Activated CD8-positive, alpha-beta memory T cell treated with anti-CD3 and anti-CD28 coated beads for 24 hours (primary cell): ENCODE measurements around the gene ST3GAL3.

Experiments
- DNase-seq: peaks from one replicate; pipeline ENCODE4 v3.0.0-alpha.2; 2020

The ST3GAL3 gene, protein sequence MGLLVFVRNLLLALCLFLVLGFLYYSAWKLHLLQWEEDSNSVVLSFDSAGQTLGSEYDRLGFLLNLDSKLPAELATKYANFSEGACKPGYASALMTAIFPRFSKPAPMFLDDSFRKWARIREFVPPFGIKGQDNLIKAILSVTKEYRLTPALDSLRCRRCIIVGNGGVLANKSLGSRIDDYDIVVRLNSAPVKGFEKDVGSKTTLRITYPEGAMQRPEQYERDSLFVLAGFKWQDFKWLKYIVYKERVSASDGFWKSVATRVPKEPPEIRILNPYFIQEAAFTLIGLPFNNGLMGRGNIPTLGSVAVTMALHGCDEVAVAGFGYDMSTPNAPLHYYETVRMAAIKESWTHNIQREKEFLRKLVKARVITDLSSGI

DNA sequence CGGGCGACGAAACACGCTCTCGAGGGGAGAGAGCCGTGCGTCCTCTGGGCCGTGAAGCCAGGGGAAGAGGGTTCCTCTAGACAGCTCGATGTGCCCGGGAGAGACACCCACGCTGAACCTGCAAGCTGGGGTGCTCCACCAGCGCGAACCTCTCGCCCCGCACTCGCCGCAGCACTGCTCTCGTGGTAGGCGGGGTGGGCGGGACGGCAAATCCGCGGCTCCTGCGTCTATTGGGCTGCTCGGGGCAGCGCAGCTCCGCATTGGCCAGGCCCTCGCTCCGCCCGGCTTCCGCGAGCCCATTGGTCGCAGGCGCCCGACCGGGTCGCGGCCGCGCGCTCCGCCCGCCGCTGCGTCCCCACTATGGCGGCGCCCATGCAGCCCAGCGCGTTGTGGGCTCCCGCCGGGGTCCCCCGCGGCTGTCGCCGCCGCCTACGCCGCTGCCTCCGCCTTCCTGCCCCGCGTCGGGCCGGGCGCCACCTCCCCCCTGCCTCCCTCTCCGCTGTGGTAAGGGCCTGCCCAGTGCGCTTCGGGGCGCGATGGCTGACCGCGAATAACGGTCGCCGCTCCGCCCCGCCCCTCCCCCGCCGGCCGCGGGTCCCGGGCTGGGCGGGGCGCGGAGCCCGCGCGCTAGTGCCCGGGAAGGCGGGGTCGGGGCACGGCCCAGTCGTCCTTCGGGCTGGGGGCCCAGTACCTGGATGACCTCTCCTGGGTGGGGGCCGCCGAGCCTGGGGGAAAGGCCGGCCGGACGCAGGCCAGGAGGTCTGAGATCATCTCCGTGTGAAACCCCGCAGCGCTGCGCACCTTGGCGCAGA is at the start of gene ST3GAL3:
TSS of gene ST3GAL3 (plus strand) at position 347 of the 812 bp plus-strand sequence. CDS start 28,727 bp downstream, outside the sequence.
- DNase-seq: peak; percentile 94

DNA sequence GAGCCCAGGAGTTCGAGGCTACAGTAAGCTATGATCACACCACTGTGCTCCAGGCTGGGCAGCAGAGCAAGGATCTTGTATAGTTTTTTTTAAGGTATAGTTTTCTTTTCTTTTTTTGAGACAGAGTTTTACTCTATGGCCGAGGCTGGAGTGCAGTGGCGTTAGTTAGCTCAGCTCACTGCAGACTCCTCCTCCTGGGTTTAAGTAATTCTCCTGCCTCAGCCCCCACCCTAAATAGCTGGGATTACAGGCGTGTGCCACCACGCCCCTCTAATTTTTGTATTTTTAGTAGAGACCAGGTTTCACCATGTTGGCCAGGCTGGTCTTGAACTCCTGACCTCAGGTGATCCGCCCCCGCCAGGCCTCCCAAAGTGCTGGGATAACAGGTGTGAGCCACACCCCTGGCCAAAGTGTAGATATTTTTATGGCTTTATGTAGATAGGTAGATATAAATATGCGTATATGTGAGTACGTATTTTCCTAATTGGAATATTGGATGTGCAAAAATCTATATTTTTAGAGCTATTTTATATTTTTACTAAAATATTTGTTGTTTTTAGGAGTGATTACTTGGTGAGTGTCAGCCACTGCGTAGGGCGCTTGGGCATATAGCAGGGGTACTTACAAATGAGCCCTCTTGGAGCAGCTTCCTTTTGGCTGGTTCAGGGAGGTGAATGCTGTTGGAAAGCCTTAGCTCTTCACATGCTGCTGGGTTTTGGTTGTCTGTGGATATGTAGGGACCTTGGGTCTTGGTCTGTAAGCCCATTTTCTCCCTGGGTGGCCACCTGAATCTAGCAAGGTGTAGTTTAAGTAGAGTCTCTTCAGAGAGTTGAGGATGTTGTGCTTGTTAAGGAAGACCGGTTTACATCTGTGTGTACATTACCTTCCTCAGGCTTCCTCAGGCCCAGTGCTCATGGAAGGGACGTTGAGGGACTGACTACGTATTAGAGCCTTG is 47.8 kb upstream of the ST3GAL3 start:
- no peak for DNase-seq

DNA sequence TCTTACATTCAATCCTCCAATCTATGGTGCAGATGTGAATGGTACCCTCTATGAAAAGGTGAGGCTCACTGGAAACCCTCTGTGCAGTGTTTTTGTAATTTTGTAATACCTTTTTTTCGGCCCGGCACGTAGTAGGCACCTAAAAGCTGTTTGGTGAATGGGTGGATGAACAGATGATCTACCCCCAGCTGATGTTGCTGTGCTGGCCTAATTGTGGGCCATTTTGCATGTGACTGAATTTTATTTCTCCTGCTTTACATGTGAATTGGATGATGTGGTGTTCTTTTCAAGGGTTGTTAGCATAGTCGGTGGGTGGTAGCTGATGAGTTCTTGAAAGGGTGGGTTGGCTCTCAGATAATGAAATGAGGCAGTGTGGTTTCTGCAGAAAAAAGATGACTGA is 47.0 kb upstream of the ST3GAL3 start:
- no peak for DNase-seq

DNA sequence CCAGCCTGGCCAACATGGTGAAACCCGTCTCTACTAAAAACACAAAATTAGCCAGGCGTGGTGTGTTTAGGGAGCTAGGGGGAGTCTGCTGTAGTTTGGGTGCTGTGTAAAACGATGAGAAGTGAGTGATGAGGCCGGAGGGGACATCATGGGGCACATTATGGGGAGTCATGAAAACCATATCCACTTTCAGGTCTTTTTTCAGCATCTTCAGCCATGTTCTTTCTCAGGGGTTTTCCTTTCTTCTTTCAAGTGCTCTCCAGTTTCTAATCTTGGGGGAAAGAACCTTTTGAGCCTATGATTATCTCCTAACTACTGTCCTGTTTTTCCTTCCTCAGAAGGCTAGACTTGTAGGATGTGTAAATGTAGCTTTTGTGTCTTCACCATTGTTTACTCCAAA is 43.0 kb upstream of the ST3GAL3 start:
- no peak for DNase-seq

DNA sequence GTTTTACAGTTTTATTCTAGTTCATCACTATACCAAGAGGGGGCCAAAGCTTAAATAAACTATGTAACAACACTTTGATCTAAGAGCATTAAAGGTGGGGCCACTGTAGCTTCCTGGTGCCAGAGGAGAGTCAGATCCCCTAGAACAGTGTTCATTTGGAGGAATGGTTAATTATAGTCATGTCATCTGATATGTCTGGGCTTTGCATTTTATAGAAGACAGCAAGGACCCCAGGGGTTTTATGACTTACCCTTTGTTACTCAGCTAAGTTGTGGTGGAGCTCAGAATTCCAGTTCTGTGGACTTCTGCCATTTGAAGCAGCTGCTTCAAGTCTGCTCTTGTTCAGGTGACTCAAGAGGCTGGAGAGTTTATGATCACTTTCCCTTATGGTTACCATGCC is 40.7 kb upstream of the ST3GAL3 start:
- DNase-seq: no peak

DNA sequence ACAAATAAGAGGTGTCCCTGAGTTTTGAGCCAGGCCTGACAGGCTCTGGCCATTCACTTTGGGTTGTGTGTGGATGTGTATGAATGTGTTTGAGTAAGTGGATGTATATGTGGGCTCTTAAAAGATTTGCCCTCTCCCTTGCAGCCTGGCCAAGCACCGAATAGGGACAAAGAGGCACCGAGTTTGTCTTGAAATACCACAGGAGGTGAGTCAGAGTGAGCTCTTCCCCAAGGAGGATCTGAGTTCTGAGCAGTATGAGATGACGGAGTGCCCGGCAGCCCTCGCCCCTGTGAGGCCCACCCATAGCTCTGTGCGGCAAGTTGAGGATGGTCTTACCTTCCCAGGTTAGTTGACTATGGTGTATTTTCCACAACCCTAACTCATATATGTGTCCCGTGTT is 38.4 kb upstream of the ST3GAL3 start:
- DNase-seq: no peak

DNA sequence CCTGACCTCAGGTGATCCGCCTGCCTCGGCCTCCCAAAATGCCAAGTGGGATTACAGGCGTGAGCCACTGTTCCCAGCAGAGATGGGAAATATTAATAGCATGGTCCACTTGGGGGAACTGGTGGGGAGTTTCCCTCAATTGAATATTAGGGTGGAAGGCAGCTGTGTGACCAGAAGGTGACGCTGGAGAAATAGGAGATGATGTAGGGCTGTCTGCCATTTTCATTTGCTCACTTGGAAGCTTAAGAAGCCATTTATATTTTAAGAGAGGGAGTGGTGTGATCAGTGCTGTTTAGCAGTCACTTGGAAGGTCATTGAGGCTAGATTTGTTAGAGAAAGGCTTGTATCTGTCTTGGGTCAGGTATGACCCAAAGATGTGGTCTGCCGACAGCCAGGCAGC is 37.5 kb upstream of the ST3GAL3 start:
- no peak for DNase-seq

DNA sequence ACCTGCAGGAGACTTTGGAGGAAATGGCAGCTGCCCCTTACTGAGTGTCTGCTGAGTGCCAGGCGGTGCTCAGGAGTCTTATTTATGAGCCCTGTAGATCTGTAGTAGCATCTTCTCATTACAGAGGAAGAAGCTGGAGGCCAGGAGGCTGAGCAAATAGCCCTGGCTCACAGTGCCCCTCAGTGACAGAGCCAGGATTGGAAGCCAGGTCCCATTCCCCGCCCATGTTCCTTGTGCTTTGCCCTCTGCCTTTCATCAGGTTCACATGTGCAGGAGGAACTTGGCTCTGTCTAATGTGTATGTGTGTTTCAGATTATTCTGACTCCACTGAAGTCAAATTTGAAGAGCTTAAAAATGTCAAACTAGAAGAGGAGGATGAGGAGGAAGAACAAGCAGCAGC is 36.1 kb upstream of the ST3GAL3 start:
- no peak for DNase-seq

DNA sequence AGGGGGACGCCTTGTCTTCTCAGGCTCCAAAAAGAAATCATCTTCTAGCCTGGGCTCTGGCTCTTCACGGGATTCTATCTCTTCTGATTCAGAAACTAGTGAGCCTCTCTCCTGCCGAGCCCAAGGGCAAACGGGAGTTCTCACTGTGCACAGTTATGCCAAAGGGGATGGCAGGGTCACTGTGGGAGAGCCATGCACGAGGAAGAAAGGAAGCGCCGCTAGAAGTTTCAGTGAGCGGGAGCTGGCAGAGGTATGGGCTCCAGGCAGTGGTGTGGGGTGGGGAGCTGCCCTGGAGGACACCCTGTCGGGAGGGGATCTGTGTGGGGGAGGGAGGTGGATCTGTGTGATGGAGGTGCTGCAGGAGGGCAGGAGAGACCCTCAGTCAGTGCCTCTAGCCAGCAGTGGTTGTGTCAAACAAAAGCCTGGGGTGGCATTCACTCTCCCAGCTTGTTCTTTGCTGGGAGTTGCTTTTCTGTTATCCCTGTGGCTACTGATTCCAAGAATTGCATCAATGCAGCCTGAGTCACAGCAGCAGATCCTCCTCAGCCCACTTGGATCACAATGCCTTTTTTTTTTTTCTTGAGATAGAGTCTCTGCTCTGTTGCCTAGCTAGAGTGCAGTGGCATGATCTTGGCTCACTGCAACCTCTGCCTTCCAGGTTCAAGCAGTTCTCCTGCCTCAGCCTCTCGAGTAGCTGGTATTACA is 35.6 kb upstream of the ST3GAL3 start:
- no peak for DNase-seq

DNA sequence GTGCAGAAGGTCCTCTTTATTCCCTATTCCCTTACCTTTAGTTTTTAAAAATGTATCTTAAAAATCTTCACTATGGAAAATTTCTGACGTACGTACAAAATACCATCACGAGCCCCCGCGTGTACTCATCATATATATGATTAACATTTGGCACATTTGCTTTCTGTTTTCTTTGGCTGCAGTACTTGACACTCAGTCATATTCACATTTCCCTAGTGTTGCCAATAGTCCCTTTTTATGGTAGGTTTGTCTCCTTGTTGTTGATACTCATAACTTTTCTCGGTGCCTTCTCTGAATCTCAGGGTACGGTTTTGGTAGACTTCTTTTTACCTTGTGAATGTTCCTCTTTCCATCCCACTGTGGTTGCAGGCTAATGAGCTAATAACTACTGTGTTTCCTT is 34.1 kb upstream of the ST3GAL3 start:
- DNase-seq: no peak

DNA sequence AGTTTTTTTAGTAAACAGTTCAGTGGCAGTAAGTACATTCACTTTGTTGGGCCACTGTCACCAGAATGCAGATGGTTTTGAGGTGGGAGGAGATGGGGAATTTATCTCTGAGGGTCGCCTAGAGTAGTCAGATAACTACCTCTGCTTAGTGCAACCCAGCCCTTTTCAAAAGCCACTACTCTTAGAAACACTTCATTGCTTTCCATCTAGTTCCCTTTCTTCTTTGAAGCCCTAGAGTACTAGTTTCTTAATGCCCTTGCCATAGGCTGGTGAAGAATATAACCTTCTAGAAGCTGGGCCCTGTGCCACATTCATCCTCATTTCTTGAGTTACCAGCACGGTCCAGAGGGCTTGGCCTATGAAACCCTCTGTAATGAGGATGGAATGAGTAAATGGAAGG is 28.4 kb upstream of the ST3GAL3 start:
- no peak for DNase-seq

DNA sequence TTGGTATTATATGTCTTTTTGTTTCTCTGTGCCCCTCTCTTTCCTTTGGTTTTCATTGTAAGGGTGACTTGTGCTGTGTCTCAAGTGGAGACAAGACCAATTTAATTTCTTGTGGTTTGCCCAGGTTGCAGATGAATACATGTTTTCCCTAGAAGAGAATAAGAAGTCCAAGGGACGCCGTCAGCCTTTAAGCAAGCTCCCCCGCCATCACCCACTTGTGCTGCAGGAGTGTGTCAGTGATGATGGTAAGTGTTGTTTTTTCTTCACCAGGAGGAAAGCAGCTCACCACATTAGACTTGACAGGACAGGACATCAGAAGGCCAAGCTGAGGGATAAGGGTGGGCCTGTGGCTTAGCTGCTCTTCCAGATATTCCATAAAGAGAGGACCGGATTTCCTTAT is 23.8 kb upstream of the ST3GAL3 start:
- no peak for DNase-seq

DNA sequence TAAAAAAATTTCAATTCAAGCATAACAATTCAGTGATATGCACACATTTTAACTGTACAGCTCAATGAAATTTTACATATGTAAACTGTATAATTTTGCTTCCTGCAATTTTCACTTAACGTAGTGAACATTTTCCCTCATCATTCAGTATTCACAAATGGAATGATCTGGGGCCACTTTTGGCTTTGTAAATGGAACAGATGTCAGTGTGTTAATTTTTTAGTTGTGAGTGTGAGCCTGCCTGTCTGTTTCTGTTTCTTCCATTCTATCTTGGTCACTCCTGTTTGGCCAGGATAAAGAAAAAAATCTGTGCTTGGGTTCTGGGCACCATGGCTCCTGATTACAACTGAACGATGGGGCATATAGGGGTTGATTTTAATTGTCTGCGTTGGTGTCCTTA is 20.5 kb upstream of the ST3GAL3 start:
- no peak for DNase-seq

DNA sequence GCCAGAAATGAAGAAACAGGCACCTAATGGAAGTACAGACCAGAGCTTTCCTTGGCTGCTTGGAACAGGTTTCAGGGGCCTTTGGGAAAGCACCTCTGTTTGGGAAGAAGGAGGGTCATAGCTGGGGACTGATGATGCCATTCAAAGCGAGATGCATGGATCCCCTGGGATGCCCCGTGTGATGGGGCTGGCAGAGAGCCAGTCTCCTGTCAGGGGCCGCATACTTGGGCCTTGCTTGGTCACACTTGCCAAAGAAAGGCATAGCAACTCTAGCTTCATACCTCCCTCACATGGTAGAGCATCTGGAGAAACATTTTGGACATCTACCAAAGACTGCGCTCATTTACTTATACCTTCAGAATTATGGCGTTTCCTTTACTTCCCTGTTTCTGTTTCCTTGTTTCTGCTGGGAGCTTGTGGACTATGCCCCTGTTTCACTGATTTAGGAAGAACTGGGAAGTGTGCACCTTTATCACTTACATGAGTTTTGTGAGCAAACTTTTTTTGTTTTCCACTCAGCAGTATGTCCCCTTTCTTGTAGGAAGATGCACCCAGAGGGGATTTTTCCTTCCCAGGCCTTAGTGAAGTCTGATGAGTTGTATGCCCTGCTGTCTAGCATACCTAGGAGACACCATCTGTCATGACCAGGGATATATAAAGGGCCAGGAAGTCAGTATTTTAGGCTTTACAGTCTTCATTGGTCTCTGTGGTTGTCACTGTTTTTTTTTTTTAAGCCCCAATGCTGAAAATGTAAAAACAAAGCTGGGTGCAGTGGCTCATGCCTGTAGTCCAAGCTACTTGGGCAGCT is 19.8 kb upstream of the ST3GAL3 start:
- no peak for DNase-seq

DNA sequence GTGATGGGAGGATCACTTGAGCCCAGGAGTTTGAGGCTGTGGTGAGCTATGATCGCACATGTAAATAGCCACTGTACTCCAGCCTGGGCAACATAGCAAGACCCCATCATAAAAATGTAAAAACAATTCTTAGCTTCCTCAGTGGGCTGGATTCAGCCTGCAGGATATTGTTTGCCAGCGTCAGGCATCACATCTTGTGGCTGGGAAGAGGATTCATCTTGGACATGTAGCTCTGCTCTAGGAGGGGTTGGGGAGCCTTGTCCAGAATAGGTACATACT is 19.3 kb upstream of the ST3GAL3 start:
- DNase-seq: no peak

DNA sequence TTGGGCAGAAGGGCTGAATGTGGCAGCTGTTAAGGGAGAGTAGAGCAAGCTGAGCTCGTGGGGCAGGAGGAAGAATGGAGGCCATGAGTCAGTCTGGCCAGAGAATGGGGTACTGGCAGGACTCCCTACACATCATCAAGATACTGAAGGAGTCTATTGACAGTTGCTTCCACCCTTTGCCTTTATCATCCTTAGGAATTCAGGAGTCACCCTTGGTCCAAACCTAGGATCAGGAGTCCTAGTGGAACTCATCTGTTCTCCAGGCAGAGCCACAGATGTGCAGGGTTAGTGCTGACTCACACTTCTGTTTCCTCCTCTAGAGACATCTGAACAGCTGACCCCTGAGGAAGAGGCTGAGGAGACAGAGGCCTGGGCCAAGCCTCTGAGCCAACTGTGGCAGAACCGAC is 18.7 kb upstream of the ST3GAL3 start:
- no peak for DNase-seq

DNA sequence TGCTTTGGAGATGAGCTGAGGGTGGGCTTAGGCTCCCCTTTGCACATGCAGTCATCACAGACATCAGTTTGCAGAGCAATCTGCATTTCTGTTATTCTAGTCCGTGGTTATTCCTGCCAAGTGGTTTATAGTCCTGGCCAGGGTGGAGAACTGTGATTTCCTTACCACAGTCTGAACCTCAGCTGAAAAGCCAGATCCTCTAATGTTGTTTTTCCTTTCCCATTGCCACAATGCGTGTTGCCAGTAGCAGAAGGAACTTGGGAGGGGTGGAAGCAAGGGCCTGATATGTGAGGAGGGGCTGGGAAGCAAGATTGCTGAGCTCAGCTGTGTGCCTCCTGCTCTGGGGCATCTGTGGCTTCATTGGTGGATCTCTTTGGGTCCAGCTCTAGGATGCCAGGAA is 18.0 kb upstream of the ST3GAL3 start:
- no peak for DNase-seq

DNA sequence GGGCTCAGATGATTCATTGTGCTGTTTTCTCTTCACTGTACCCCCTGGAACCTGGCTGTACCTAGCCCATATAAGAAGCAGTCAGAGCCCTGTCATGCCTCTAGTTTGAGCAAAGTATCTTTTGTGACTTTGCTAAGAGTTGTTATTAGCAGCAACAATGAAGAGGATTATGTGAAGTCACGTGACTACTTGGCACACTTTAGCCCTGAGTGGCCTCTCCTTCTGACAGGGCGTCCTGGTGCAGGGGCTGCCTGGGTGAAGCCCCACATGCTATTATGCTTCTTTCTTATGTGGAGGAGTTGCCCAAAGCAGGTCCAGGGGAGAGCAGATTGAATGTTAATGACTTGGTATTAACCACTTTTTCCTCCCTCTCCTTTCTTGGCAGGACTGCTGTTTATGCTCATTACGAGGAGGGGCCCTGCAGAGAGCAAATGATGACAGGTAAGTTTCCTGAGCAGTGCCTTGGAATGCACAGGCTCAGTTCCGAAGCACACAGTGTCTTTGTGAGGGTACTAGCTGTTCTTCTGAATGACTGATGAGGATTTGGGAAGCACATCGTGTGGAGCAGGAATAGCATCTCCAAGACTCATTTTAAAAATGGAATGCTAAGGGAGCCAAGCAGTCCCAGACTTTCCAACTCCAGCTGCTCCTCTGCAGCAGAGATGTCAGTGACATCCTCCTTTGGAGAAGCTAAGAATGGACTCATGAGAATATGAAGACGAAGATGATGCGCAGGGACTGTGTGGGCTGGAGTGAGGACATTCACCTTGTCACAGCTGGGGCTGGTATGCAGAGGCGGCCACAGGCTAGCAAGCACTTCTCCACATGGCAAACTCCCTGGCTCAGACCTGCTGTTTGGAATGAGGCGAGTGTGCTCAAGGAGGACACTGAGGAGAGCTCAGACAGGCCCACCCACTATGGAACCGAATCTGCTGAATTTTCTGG is 15.2 kb upstream of the ST3GAL3 start:
- no peak for DNase-seq

DNA sequence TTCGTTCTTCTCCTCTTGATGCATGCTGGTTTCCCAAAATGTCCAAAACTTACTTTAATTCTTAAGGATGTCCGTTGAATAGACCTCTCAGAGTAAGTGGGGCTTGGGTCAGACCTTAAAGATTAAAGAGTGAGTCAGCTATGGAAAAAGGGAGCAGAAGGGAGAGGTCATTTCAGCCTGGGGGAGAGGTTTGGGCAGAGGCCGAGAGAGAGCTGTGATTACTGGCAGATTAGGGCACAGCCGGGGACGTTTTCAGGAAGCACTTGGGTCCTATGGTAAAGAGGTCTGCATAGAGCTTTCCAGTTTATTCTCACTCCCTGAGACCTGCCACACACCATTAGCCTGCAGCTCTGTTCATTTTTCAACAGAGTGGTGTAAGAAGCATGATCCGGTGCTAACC is 14.0 kb upstream of the ST3GAL3 start:
- no peak for DNase-seq

DNA sequence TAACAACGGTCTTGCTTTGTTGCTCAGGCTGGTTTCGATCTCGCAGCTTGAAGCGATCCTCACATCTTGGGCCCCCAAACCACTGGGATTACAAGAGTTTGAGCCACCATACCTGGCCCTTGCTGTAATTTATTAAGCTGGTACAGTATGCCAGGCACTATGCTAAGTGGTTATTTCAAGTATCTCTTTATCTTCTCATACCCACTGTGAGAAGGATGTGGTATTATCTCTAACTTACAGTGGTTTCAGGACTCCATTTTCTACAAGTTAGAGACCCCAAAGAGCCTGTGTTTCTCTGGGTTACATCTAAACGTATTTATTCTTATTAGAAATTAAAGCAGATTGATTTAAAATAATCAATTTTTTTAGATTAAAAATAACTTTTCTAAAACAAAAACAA is 8.1 kb upstream of the ST3GAL3 start:
- DNase-seq: no peak

DNA sequence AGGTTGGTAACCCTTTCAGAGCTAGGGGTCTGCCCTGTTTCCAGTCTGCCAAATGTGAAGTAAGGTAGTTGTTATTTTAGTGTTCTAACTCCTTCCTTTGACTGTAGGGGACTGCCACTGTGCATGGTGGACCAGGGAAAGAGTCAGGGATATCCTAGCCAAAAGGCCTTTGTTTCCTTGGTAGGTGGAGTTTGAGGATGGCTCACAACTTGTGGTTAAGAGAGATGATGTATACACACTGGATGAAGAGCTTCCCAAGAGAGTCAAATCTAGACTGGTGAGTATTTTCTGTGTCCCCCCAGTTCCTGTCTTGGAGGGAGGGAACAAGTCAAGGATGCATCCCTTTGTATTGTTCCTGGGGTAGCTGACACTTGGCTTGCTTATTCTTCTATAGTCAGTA is 3.5 kb upstream of the ST3GAL3 start:
- no peak for DNase-seq
